Smooth muscle cell (in vitro differentiated cells): ENCODE data around the gene HSD17B12. TPM values are rescaled to one million over a fixed set of nuclear protein-coding genes. Genes with fewer than 3 reads are reported as not detected.

Source experiments
- DNase-seq: peaks from one replicate; lab custom pipeline; 2025; ENCODE audit not compliant: unreplicated experiment; lab: John Stamatoyannopoulos, UW
- H2AFZ ChIP-seq: fragments of 200-600 bp; sonication (generic); 2 replicates; pipeline ENCODE4 v1.6.0; 2016; ENCODE audit warnings: antibody characterized with exemption, low read depth, mild to moderate bottlenecking
- H3F3A ChIP-seq: fragments of 200-600 bp; sonication (generic); 2 replicates; pipeline ENCODE4 v1.6.0; 2017; ENCODE audit warnings: antibody characterized with exemption, low read depth
- H3K27ac ChIP-seq: fragments of 200-600 bp; sonication (generic); 2 replicates; pipeline ENCODE4 v1.5.1; 2016; ENCODE audit warnings: low read depth, mild to moderate bottlenecking
- H3K27me3 ChIP-seq: fragments of 200-600 bp; sonication (generic); 2 replicates; pipeline ENCODE4 v1.6.1; 2016; ENCODE audit warnings: low read depth, mild to moderate bottlenecking
- H3K36me3 ChIP-seq: fragments of 200-600 bp; sonication (generic); 2 replicates; pipeline ENCODE4 v1.5.1; 2016; ENCODE audit warnings: low read depth
- H3K4me1 ChIP-seq: fragments of 200-600 bp; sonication (generic); 2 replicates; pipeline ENCODE4 v1.5.1; 2016; ENCODE audit warnings: low read depth
- H3K4me2 ChIP-seq: fragments of 200-600 bp; sonication (generic); 2 replicates; pipeline ENCODE4 v1.6.0; 2016; ENCODE audit warnings: mild to moderate bottlenecking
- H3K4me3 ChIP-seq: fragments of 200-600 bp; sonication (generic); 2 replicates; pipeline ENCODE4 v1.5.1; 2016; ENCODE audit warnings: mild to moderate bottlenecking
- H3K79me2 ChIP-seq: fragments of 200-600 bp; sonication (generic); 2 replicates; pipeline ENCODE4 v1.6.0; 2016; ENCODE audit warnings: low read depth, mild to moderate bottlenecking
- H3K9ac ChIP-seq: fragments of 200-600 bp; sonication (generic); 2 replicates; pipeline ENCODE4 v1.6.0; 2016; ENCODE audit warnings: low read depth
- H3K9me3 ChIP-seq: fragments of 200-600 bp; sonication (generic); replicated peaks from 2 replicates; pipeline ENCODE4 v1.5.1; 2016; ENCODE audit warnings: low read depth
- H4K20me1 ChIP-seq: fragments of 200-600 bp; sonication (generic); 2 replicates; pipeline ENCODE4 v1.6.0; 2016; ENCODE audit warnings: low read depth
- WGBS: methylation state at CpG from one replicate; pipeline ENCODE4 v1.1.7; 2016; ENCODE audit warnings: low lambda C conversion rate; 5-methylcytosine and 5-hydroxymethylcytosine counted together
- polyA plus RNA-seq: library from polyadenylated mRNA; unstranded; fragments of >200 nt; fragmentation: Nextera tagmentation; extraction: Ambion mirVana; gene quantifications from 2 replicates; pipeline ENCODE4 v1.2.1, GENCODE V29; 2016
- total RNA-seq: library from RNA; depleted of rRNA; stranded (reverse); fragments of >200 nt; gene quantifications from 2 replicates; pipeline ENCODE4 v1.2.3, GENCODE V29; 2014
- TF ChIP-seq, protein P1 (sequence below): fragments of 200-600 bp; sonication (generic); IDR thresholded peaks from 2 replicates; pipeline ENCODE4 v1.5.1; 2017; ENCODE audit warnings: borderline replicate concordance, mild to moderate bottlenecking, antibody characterized with exemption; ENCODE audit not compliant: insufficient read depth, poor library complexity, severe bottlenecking

Gene HSD17B12
- total and polyA plus RNA-seq, 2 experiments from 2014 or later, result 74.8 to 111 TPM

DNA sequence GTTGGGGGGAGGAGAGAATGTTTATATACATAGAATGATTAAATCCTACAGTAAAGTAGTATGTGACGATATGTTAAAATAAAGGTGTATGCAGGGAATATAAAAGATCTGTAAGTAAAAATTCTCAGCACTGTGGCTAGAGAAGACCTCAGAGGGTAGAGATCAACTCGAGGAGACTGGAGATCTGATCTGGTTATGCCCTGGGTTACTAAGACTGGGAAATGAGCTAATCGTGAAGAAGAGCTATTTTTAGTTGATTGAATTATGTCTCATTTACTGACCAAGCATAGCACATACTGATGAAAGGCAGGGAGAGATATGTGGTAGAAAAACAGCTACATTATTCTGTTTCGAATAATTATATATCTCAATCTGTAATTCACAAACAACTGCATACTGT, 157.3 kb downstream of the HSD17B12 start:
- Histone ChIP-seq H3K4me1 (peaks cover 12% of the 10 kb centered on the region), H3K27me3 (no peaks in the 10 kb centered on the region), H3K9ac (no peak overlapping the region), H3K36me3 (peaks cover 3% of the 10 kb centered on the region), H3K79me2 (no peaks in the 10 kb centered on the region), H3K4me3 (no peak overlapping the region), H3F3A (peaks cover 7% of the 10 kb centered on the region), H3K9me3 (no peaks in the 10 kb centered on the region), H3K4me2 (no peak overlapping the region), H4K20me1 (no peaks in the 10 kb centered on the region), H3K27ac (no peak overlapping the region), H2AFZ (no peak overlapping the region)
- no peak for DNase-seq
- TF ChIP-seq, protein P1, sequence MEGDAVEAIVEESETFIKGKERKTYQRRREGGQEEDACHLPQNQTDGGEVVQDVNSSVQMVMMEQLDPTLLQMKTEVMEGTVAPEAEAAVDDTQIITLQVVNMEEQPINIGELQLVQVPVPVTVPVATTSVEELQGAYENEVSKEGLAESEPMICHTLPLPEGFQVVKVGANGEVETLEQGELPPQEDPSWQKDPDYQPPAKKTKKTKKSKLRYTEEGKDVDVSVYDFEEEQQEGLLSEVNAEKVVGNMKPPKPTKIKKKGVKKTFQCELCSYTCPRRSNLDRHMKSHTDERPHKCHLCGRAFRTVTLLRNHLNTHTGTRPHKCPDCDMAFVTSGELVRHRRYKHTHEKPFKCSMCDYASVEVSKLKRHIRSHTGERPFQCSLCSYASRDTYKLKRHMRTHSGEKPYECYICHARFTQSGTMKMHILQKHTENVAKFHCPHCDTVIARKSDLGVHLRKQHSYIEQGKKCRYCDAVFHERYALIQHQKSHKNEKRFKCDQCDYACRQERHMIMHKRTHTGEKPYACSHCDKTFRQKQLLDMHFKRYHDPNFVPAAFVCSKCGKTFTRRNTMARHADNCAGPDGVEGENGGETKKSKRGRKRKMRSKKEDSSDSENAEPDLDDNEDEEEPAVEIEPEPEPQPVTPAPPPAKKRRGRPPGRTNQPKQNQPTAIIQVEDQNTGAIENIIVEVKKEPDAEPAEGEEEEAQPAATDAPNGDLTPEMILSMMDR, result no peak
- 81% methylated on average over 4 of the region's 4 CpGs for WGBS

GRCh38 chr11:43842021-43842420, 161.5 kb downstream of the HSD17B12 start:
- Histone ChIP-seq H3K27ac (no peak overlapping the region), H3K9ac (no peak overlapping the region), H3K4me1 (no peaks in the 10 kb centered on the region), H2AFZ (no peak overlapping the region), H4K20me1 (no peaks in the 10 kb centered on the region), H3F3A (no peaks in the 10 kb centered on the region), H3K4me2 (no peak overlapping the region), H3K9me3 (no peaks in the 10 kb centered on the region), H3K36me3 (peaks cover 3% of the 10 kb centered on the region), H3K79me2 (no peaks in the 10 kb centered on the region), H3K27me3 (no peaks in the 10 kb centered on the region), H3K4me3 (no peak overlapping the region)
- no peak for DNase-seq
- 94% methylated on average over 1 of the region's 1 CpG for WGBS
- TF ChIP-seq, protein P1, result no peak

GRCh38 chr11:43845816-43846215, 165.3 kb downstream of the HSD17B12 start:
- Histone ChIP-seq H4K20me1 (no peaks in the 10 kb centered on the region), H3K79me2 (no peaks in the 10 kb centered on the region), H2AFZ (no peak overlapping the region), H3K9me3 (no peaks in the 10 kb centered on the region), H3K4me2 (no peak overlapping the region), H3K27ac (no peak overlapping the region), H3K27me3 (no peaks in the 10 kb centered on the region), H3K4me3 (no peak overlapping the region), H3K4me1 (no peaks in the 10 kb centered on the region), H3K9ac (no peak overlapping the region), H3K36me3 (no peaks in the 10 kb centered on the region), H3F3A (no peaks in the 10 kb centered on the region)
- 98% methylated on average over 3 of the region's 3 CpGs for WGBS
- TF ChIP-seq, protein P1, result no peak
- no peak for DNase-seq

DNA sequence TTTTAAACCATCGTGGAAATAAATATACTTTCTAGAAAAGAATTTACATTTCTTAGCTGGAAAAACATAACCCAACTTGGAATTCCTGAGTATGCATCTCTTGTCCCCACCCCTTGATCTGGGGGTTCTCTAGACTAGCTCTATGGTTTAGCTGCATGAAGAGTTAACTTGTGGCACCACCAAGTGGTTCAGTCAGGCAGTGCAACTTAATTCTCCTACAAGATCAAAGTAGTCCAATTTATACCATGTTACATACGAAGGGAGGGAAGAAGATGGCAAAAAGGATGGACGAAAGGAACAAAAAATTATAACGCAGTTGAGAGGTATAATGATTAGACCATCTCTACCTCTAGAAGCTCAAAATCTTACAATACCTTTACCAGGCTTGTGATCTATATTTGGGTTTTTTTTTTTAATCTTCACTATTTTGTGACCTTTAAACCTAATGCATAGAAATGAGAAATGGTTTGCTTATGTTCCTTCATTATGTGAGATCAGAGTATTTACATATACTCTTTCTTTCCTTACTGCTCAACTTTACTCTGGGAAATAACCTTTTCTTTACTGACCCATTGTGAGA, 171.6 kb downstream of the HSD17B12 start:
- DNase-seq, result no peak

More for the DNA sequence above, 171.6 kb downstream of the HSD17B12 start:
- H3K36me3 ChIP-seq, result peaks cover 7% of the 10 kb centered on the region
- H3K4me1 ChIP-seq, result no peaks in the 10 kb centered on the region
- H4K20me1 ChIP-seq, result peaks cover 4% of the 10 kb centered on the region
- TF ChIP-seq, protein P1, result peak; percentile 83
- no peaks in the 10 kb centered on the region for H3K27me3 ChIP-seq
- H2AFZ ChIP-seq, result no peak overlapping the region
- no peak overlapping the region for H3K27ac ChIP-seq
- H3K79me2 ChIP-seq, result no peaks in the 10 kb centered on the region
- no peak overlapping the region for H3K4me3 ChIP-seq
- H3K9me3 ChIP-seq, result no peaks in the 10 kb centered on the region
- H3F3A ChIP-seq, result no peaks in the 10 kb centered on the region
- 36% methylated on average over 4 of the region's 4 CpGs for WGBS
- no peak overlapping the region for H3K4me2 ChIP-seq
- H3K9ac ChIP-seq, result no peak overlapping the region
